ENCODE data around the gene SLC22A14. TPM values are rescaled to one million over a fixed set of nuclear protein-coding genes. Genes with fewer than 3 reads are reported as not detected.
"Not testable (repeated sequence)": the region's sequence is repeated elsewhere in the genome, so short reads cannot be mapped to it uniquely, and the experiment has no call there.

The SLC22A14 gene, protein sequence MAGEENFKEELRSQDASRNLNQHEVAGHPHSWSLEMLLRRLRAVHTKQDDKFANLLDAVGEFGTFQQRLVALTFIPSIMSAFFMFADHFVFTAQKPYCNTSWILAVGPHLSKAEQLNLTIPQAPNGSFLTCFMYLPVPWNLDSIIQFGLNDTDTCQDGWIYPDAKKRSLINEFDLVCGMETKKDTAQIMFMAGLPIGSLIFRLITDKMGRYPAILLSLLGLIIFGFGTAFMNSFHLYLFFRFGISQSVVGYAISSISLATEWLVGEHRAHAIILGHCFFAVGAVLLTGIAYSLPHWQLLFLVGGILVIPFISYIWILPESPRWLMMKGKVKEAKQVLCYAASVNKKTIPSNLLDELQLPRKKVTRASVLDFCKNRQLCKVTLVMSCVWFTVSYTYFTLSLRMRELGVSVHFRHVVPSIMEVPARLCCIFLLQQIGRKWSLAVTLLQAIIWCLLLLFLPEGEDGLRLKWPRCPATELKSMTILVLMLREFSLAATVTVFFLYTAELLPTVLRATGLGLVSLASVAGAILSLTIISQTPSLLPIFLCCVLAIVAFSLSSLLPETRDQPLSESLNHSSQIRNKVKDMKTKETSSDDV
- total RNA-seq, result not detected

DNA sequence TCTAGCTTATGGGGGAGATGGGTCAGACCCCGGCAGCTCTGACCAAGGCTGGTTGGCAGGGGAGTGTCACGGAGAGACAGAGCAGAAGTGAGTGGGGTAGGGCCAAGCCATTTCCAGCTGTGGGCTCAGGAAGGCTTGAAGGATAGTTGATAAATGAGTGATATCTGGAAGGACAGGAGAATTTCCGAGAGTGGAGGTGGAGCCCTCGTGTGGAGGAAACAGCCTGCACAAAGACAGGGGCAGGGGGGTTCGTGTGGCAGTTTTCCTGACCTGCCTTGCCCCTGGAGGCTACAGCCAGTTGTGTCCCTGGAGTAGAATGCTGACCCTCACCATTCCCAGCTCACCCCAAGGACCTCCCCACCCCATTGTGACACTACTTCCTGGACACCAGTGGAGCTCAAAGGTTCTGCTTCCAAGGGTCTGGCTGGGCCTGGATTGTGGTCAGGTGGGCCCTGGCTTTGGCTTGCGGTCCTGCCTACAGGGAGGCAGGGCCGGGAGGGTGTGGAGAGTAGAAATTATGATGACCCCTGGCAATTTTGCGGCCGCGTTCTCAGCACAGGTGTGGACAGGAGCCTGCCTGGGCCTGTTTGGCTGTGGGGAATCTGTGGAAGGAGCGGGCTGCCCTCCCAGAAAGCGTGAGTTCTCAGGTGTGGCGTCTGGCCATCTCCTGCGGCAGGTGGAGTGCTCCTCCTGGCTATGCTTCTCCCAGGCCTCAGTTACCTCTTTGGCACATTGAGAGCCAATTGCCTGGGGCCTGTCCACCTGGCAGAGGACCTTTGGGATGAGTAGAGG is at the start of gene SLC22A14:
SLC22A14 (plus strand) TSS at position 400 of the 792 bp plus-strand sequence. CDS start 23,733 bp downstream, outside the sequence.
- H3K27ac Mint-ChIP-seq, result no peak within 1 kb of the TSS
- DNase-seq, result no peak
- H3K27me3 Mint-ChIP-seq, result no peaks in the 10 kb centered on the region
- H3K36me3 Mint-ChIP-seq (ENCODE audit: low read depth), result no peaks in the 10 kb centered on the region
- H3K4me3 Mint-ChIP-seq, result no peak within 1 kb of the TSS
- ChIA-PET POLR2A (no interaction called here), CTCF (interaction anchor here (1.2 to 1.8 kb wide), 2 partner anchors 10 to 14 kb away, joined by 4 read pairs; no protein-coding TSS in a partner anchor)
- no peaks in the 10 kb centered on the region for H3K4me1 Mint-ChIP-seq
- no peaks in the 10 kb centered on the region for H3K9me3 Mint-ChIP-seq

DNA sequence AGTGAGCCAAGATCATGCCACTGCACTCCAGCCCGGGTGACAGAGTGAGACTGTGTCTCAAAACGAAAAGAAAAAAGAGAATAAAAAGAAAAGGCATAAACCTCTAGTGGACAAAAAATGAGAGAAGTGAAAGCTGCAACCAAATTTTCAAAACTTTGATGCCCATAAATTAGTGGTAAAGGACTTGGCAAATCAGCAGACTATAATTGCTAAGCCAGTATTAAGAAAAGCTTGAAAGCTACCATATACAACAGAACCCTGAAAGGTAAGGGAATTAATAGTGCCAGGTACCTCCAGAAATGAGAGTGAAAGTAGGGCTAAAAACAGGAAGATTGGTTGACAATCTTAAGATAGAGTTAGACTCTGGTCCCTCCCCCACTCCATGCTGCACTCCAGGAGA is 49.4 kb upstream of the SLC22A14 start:
- ChIA-PET POLR2A (no interaction called here), CTCF (interaction anchor here (1.0 kb wide), 1 partner anchor 17 kb away, joined by 3 read pairs; no protein-coding TSS in a partner anchor)
- peak overlapping the region; percentile 34 for H3K27ac Mint-ChIP-seq

DNA sequence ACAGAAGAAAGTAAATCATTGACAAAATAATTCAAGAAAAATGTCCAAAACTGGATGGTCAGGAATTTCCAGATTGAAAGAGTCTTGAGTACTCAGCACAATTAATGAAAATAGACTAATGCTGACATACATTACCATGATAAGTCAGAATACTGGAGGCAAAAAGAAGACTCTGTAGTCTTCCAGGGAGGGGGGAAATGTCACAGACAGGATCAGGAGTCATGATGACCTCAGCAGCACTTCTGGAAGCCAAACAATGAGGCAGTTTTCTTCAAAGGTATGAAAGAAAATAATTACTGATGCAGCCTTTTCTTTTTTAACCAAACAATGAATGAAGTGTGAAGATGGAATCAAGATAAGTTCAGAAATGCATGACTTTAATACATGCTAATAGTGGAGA is 46.6 kb upstream of the SLC22A14 start:
- Mint-ChIP-seq H3K27ac (no peak overlapping the region), H3K27me3 (no peaks in the 10 kb centered on the region), H3K9me3 (peaks cover 21% of the 10 kb centered on the region), H3K36me3 (ENCODE audit: low read depth) (peaks cover 88% of the 10 kb centered on the region), H3K4me1 (peaks cover 8% of the 10 kb centered on the region), H3K4me3 (no peak overlapping the region)
- CTCF ChIA-PET, result no interaction called here
- POLR2A ChIA-PET, result no interaction called here
- DNase-seq, result no peak

More for the DNA sequence above, 49.4 kb upstream of the SLC22A14 start:
- DNase-seq, result no peak
- Mint-ChIP-seq H3K9me3 (peaks cover 6% of the 10 kb centered on the region), H3K36me3 (ENCODE audit: low read depth) (peaks cover 78% of the 10 kb centered on the region), H3K4me1 (peaks cover 8% of the 10 kb centered on the region), H3K4me3 (no peak overlapping the region), H3K27me3 (no peaks in the 10 kb centered on the region)

DNA sequence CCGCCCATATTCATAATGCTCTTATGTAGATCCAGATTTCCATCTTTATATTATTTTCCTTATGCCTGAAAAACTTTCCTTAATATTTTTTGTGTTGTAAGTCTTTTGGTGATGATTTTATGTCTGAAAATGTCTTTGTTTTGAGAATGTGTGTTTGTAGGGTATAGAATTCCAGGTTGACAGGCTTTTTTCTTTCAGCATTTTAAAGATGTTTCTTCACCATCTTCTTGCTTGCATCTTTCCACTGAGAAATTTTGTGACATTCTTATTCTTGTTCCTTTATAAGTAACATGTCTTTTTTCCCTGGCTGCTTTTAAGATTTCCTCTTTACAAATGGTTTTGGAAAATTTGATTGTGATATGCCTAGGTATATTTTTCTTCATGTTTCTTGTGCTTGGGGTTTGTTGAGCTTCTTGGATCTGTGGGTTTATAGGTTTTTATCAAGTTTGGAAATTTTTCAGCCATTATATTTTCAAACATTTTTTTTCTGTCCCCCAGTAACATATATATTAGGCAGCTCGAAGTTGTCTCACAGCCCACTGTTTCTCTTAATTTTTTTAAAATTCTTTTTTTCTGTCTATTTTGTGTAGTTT is 43.6 kb upstream of the SLC22A14 start:
- Mint-ChIP-seq H3K36me3 (ENCODE audit: low read depth) (peaks cover 73% of the 10 kb centered on the region), H3K27ac (no peak overlapping the region), H3K4me1 (no peaks in the 10 kb centered on the region), H3K4me3 (no peak overlapping the region), H3K27me3 (no peaks in the 10 kb centered on the region), H3K9me3 (peaks cover 18% of the 10 kb centered on the region)
- POLR2A ChIA-PET, result no interaction called here
- no peak for DNase-seq
- CTCF ChIA-PET, result interaction anchor here (1.3 to 1.4 kb wide), 2 partner anchors 11 to 12 kb away, joined by 3 to 5 read pairs; no protein-coding TSS in a partner anchor

DNA sequence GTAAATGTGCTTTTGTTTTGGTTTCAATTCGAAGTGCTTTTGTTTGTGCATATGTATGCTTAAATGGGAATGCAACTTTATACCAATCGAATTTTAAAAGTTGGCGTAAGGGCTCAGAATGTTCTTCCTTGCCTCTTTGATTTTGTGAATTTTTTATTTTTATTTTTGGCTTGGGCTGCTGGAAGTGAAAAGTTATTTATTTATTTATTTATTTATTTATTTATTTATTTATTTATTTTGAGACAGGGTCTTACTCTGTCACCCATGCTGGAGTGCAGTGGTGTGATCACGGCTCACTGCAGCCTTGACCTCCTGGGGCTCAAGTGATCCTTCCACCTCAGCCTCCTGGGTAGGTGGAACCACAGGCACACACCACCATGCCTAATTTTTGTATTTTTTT is 39.3 kb upstream of the SLC22A14 start:
- H3K4me1 Mint-ChIP-seq, H3K4me3 Mint-ChIP-seq, DNase-seq, POLR2A ChIA-PET, H3K27ac Mint-ChIP-seq, H3K27me3 Mint-ChIP-seq, CTCF ChIA-PET: not testable (repeated sequence)
- Mint-ChIP-seq H3K36me3 (ENCODE audit: low read depth) (peaks cover 58% of the 10 kb centered on the region), H3K9me3 (peaks cover 14% of the 10 kb centered on the region)

DNA sequence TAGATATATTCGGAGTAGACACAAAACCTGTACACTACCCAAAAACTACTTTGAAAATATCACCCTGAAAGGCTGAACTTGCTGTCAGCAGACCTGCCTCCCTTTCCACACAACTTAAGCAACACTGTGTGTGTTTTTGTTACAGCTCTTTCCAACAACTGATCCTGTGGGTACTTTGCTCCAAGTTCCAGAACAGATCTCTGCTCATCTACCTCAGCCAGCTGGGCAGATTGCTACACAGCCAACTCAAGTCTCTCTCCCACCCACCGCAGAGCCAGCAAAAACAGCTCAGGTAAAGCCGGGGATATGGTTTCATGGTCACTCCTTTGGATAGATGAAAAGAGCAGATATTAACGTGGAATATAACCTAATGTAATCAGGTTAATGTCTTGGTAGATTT is 36.2 kb upstream of the SLC22A14 start:
- Mint-ChIP-seq H3K27me3 (no peaks in the 10 kb centered on the region), H3K9me3 (no peaks in the 10 kb centered on the region), H3K4me1 (peaks cover 8% of the 10 kb centered on the region), H3K27ac (no peak overlapping the region), H3K4me3 (no peak overlapping the region), H3K36me3 (ENCODE audit: low read depth) (peaks cover 46% of the 10 kb centered on the region)
- POLR2A ChIA-PET, result no interaction called here
- CTCF ChIA-PET, result no interaction called here
- DNase-seq, result no peak

DNA sequence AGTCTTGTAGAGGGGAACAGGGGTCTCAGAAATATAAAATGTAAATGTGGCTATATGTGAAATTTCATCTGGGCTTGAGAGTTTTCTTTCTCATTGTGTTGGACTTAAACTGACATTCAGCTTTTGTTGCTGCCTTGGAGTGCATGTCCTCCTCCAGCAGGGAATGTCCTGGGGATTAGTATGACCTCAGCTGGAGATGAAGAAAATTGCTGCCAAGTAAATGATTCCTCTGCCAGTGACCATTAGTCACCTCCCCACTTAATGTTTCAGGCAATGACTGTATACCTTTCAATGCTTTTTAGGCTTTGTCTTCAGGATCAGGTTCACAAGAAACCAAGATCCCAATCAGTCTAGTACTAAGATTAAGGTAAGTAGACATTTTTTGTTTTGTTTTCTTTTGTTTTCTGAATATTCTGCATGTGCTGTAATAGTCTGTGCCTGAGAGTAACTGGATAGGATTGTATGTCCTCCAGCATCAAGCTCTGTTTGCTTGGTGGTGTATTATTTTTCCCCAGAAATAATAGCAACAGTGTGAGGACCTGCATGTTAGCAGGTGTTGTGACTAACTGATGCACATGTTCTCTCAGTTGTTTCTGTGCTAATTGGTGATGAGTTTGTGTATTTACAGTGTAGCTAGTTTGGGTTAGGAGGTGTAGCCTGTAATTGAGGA is 34.6 kb upstream of the SLC22A14 start:
- CTCF ChIA-PET, result interaction anchor here (0.7 kb wide), 1 partner anchor 22 kb away, joined by 3 read pairs; no protein-coding TSS in a partner anchor
- H3K4me1 Mint-ChIP-seq, result peaks cover 8% of the 10 kb centered on the region
- no peak for DNase-seq
- no peaks in the 10 kb centered on the region for H3K27me3 Mint-ChIP-seq
- H3K4me3 Mint-ChIP-seq, result no peak overlapping the region
- no peaks in the 10 kb centered on the region for H3K9me3 Mint-ChIP-seq
- POLR2A ChIA-PET, result no interaction called here
- H3K27ac Mint-ChIP-seq, result peak overlapping the region; percentile 57
- peaks cover 59% of the 10 kb centered on the region for H3K36me3 Mint-ChIP-seq (ENCODE audit: low read depth)

DNA sequence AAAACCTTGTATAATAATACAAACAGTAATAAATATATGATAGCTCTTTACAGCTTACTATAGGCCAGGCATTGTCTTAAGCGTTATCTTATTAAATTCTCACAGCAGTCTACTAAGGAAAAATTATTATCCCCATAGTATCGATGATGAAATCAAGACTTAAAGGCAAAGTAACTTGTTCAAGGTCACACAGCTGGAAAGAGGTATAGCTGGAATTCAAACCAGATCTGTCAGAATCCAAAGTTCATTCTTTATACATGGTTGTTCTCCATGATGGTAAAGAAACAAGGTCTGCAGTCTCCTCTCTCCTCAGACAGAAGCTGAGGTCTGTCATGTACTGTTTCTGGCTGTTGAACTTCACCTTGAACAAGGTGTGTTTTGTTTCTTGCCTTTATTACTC is 31.9 kb upstream of the SLC22A14 start:
- Mint-ChIP-seq H3K4me1 (peaks cover 19% of the 10 kb centered on the region), H3K9me3 (no peaks in the 10 kb centered on the region), H3K36me3 (ENCODE audit: low read depth) (peaks cover 73% of the 10 kb centered on the region), H3K4me3 (no peak overlapping the region), H3K27ac (no peak overlapping the region), H3K27me3 (no peaks in the 10 kb centered on the region)
- CTCF ChIA-PET, result interaction anchor here (0.8 to 1.0 kb wide), 3 partner anchors 11 to 230 kb away, joined by 3 to 5 read pairs (median 3); no protein-coding TSS in a partner anchor
- no peak for DNase-seq
- POLR2A ChIA-PET, result interaction anchor here (0.6 kb wide), 1 partner anchor 1381 kb away, joined by 3 read pairs; no protein-coding TSS in a partner anchor

DNA sequence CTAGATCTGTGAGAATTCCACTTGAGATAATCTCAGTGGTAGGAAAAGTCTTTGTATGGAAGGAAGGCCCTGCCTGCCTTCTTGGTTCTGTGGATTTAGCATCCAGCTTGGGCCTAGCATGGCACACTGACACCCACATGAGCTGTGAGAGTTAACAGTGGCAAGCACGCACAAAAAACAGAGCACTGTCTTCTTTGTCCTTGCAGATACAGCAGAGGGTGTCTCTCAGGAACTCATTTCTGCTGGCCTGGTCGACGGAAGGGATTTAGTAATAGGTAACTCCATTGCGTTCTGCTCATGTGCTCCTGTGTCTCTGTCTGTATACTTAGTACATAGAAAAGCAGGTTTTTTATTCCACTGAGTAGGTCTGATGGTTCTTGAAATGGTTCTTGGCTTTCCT is 30.9 kb upstream of the SLC22A14 start:
- Mint-ChIP-seq H3K27me3 (no peaks in the 10 kb centered on the region), H3K9me3 (no peaks in the 10 kb centered on the region), H3K4me3 (no peak overlapping the region), H3K27ac (no peak overlapping the region), H3K4me1 (peaks cover 24% of the 10 kb centered on the region), H3K36me3 (ENCODE audit: low read depth) (peaks cover 73% of the 10 kb centered on the region)
- ChIA-PET CTCF (no interaction called here), POLR2A (no interaction called here)
- no peak for DNase-seq

DNA sequence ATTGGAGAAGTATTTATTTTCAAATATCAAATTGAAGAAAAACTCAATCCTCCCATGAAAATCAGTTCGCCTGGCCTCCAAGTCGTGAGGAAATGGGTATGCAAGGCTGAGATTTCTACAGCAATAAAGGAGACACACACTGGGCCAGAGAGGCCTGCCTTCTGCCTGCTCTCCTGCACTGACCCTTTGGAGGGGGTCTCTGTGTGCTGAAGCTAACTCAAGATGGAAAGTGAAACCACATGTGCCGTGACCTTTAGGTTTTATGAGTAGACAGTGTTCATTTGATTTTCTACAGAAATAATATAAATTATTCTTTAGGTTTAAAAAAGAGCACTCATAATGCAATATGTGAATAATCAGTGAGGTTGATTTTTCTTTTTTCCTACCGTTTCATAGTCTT is 28.4 kb upstream of the SLC22A14 start:
- DNase-seq, result no peak
- no peak overlapping the region for H3K4me3 Mint-ChIP-seq
- H3K36me3 Mint-ChIP-seq (ENCODE audit: low read depth), result peaks cover 68% of the 10 kb centered on the region
- H3K27me3 Mint-ChIP-seq, result no peaks in the 10 kb centered on the region
- H3K4me1 Mint-ChIP-seq, result peaks cover 32% of the 10 kb centered on the region
- H3K9me3 Mint-ChIP-seq, result no peaks in the 10 kb centered on the region
- H3K27ac Mint-ChIP-seq, result no peak overlapping the region
- ChIA-PET CTCF (interaction anchor here (1.1 kb wide), 1 partner anchor 10 kb away, joined by 3 read pairs; no protein-coding TSS in a partner anchor), POLR2A (no interaction called here)

DNA sequence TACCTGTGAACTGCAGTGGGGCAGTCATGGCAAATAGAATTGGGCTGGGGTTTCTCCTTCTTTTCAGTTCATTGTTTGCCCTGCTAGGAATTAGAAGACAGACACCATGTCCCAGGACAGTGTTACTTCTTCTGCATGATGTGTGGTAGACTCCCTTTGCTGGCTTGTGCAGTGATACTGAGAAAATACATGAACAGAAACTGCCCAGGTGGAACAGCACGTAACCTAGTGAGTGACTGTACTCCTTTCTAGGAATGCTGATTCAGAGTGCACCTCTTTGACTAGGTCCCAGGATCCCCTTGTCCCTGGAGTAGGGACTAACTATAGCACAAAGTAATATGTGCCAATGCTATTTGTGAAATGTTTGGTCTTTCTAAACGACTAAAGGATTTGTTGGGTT is 27.2 kb upstream of the SLC22A14 start:
- H3K27me3 Mint-ChIP-seq, result no peaks in the 10 kb centered on the region
- ChIA-PET POLR2A (no interaction called here), CTCF (no interaction called here)
- H3K4me1 Mint-ChIP-seq, result peaks cover 37% of the 10 kb centered on the region
- H3K36me3 Mint-ChIP-seq (ENCODE audit: low read depth), result peaks cover 63% of the 10 kb centered on the region
- DNase-seq, result no peak
- no peaks in the 10 kb centered on the region for H3K9me3 Mint-ChIP-seq
- no peak overlapping the region for H3K4me3 Mint-ChIP-seq
- H3K27ac Mint-ChIP-seq, result no peak overlapping the region

DNA sequence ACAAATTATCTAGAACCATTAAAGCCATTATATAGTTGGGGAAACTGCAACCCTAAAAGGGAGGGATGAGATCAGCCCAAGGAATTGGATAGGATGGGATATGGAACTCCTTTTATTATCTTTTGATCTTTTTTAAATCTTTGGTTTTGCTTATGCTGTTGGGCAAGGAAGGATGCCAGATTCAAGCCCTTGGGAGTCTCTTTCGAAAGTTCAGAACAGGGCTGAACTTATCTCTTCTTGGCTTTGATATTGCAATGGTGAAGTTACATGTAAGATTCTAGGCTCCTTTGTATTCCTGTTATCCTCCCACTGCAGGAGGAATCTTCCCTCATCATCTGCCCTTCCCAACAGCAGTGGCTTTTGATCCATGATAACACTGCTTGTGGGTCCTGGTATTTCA is 26.5 kb upstream of the SLC22A14 start:
- Mint-ChIP-seq H3K4me1 (peaks cover 44% of the 10 kb centered on the region), H3K36me3 (ENCODE audit: low read depth) (peaks cover 63% of the 10 kb centered on the region), H3K27me3 (no peaks in the 10 kb centered on the region), H3K4me3 (no peak overlapping the region), H3K27ac (no peak overlapping the region), H3K9me3 (no peaks in the 10 kb centered on the region)
- ChIA-PET CTCF (interaction anchor here (0.7 to 1.2 kb wide), 3 partner anchors 10 to 1188 kb away, joined by 3 to 5 read pairs (median 4); partner anchors contain the start of gene SLC22A13), POLR2A (no interaction called here)
- no peak for DNase-seq
